Measurements from ENCODE around the gene PRR35. TPM values are rescaled to one million over a fixed set of nuclear protein-coding genes. Genes with fewer than 3 reads are reported as not detected.

PRR35 gene
- polyA plus RNA-seq, 1 donor (not counting 4 experiments of a cell fraction or from before 2014, with no cell fraction given), result not detected

GRCh38 chr16:528111-529011 lies 31.8 kb upstream of the PRR35 start:
- Histone ChIP-seq H3K27me3 (ENCODE audit: control insufficient read depth, extremely low read depth, insufficient read depth, low read length) (no peaks in the 10 kb centered on the region), H3K9me1 (ENCODE audit: control insufficient read depth, extremely low read depth, insufficient read depth, low read length) (peaks cover 4% of the 10 kb centered on the region), H3K4me2 (ENCODE audit: control insufficient read depth, extremely low read depth, insufficient read depth, low read depth, low read length) (peak overlapping the region; percentile 91), H3K79me2 (ENCODE audit: control insufficient read depth, insufficient read depth, low read length) (peaks cover 74% of the 10 kb centered on the region), H3K27ac (ENCODE audit: control insufficient read depth, insufficient read depth, low read length) (peak overlapping the region; percentile 83), H3K4me3 (ENCODE audit: control insufficient read depth in 2 of 3, extremely low read depth in 1 of 3, insufficient read depth in 2 of 3, low read depth in 1 of 3, low read length in 3 of 3) (peak overlapping the region; percentile 87 to 95 (median 90)), H3K9ac (ENCODE audit: control insufficient read depth, extremely low read depth, insufficient read depth, low read length) (peak overlapping the region; percentile 89), H3K36me3 (ENCODE audit: control insufficient read depth in 2 of 2, extremely low read depth in 1 of 2, insufficient read depth in 2 of 2, low read length in 2 of 2) (peaks cover 0 to 8% of the 10 kb centered on the region in 2 experiments), H3K4me1 (ENCODE audit: control insufficient read depth, extremely low read depth, insufficient read depth, low read length) (peaks cover 29% of the 10 kb centered on the region), H4K20me1 (ENCODE audit: control insufficient read depth, extremely low read depth, insufficient read depth, low read length) (peaks cover 27% of the 10 kb centered on the region), H3K9me3 (ENCODE audit: control insufficient read depth, low read depth, low read length) (no peaks in the 10 kb centered on the region), H2AFZ (ENCODE audit: control insufficient read depth, low read length) (no peak overlapping the region)
- dilution Hi-C loops (cut with MboI; ENCODE audit: extremely low pct_ligation_motif_present, low sequenced_read_pairs), result no loop called here
- TF ChIP-seq EZH2 (IDR thresholded peaks at IDR 0.05; ENCODE audit: low read length), result no peak
- TF ChIP-seq, protein P1, sequence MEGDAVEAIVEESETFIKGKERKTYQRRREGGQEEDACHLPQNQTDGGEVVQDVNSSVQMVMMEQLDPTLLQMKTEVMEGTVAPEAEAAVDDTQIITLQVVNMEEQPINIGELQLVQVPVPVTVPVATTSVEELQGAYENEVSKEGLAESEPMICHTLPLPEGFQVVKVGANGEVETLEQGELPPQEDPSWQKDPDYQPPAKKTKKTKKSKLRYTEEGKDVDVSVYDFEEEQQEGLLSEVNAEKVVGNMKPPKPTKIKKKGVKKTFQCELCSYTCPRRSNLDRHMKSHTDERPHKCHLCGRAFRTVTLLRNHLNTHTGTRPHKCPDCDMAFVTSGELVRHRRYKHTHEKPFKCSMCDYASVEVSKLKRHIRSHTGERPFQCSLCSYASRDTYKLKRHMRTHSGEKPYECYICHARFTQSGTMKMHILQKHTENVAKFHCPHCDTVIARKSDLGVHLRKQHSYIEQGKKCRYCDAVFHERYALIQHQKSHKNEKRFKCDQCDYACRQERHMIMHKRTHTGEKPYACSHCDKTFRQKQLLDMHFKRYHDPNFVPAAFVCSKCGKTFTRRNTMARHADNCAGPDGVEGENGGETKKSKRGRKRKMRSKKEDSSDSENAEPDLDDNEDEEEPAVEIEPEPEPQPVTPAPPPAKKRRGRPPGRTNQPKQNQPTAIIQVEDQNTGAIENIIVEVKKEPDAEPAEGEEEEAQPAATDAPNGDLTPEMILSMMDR (optimal IDR thresholded peaks at IDR 0.05 in 1 of 3, IDR thresholded peaks at IDR 0.05 in 1 of 3, conservative IDR thresholded peaks at IDR 0.05 in 1 of 3; ENCODE audit: extremely low read depth in 1 of 3, insufficient read depth in 2 of 3, low read length in 3 of 3), result no peak
- peak; percentile 73 for FAIRE-seq
- DNase-seq (ENCODE audit: low read depth, low spot score), result no peak

DNA sequence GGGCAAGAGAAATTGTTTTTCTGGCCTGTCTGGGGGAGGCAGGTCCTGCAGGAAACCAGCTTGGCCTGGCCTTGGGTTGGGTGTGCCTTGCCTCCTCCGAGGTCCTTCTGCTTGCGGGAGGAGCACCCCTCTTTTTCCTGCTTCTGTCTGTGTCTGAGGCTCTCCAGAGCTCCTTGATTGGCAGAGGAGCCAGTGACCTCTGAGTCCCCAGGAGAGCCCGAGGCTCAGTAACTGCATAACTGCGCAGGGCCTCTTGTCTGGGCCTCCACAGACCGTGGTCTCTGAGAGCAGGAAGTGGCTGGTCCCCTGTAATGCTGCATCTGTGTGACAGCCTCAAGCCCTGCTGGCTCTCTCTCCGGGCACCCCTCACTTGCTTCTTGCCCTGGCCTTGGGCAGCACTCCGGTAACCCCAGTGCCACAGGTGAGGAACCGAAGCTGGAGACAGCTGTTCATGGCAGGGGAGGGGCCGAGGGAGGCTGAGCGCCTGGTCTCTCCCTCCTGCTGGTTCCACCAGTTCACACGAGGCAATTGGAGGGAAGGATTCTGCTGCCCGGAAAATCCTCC lies 31.1 kb upstream of the PRR35 start:
- Histone ChIP-seq H3K9me1 (ENCODE audit: control insufficient read depth, extremely low read depth, insufficient read depth, low read length) (peaks cover 4% of the 10 kb centered on the region), H3K4me3 (ENCODE audit: control insufficient read depth in 2 of 3, extremely low read depth in 1 of 3, insufficient read depth in 2 of 3, low read depth in 1 of 3, low read length in 3 of 3) (peak overlapping the region; percentile 87 to 95 (median 90)), H3K9me3 (ENCODE audit: control insufficient read depth, low read depth, low read length) (no peaks in the 10 kb centered on the region), H3K27ac (ENCODE audit: control insufficient read depth, insufficient read depth, low read length) (peak overlapping the region; percentile 83), H4K20me1 (ENCODE audit: control insufficient read depth, extremely low read depth, insufficient read depth, low read length) (peaks cover 33% of the 10 kb centered on the region), H3K36me3 (ENCODE audit: control insufficient read depth in 2 of 2, extremely low read depth in 1 of 2, insufficient read depth in 2 of 2, low read length in 2 of 2) (peaks cover 0 to 8% of the 10 kb centered on the region in 2 experiments), H3K79me2 (ENCODE audit: control insufficient read depth, insufficient read depth, low read length) (peaks cover 79% of the 10 kb centered on the region), H3K4me2 (ENCODE audit: control insufficient read depth, extremely low read depth, insufficient read depth, low read depth, low read length) (peak overlapping the region; percentile 91), H3K27me3 (ENCODE audit: control insufficient read depth, extremely low read depth, insufficient read depth, low read length) (no peaks in the 10 kb centered on the region), H2AFZ (ENCODE audit: control insufficient read depth, low read length) (no peak overlapping the region), H3K9ac (ENCODE audit: control insufficient read depth, extremely low read depth, insufficient read depth, low read length) (peak overlapping the region; percentile 89), H3K4me1 (ENCODE audit: control insufficient read depth, extremely low read depth, insufficient read depth, low read length) (peaks cover 29% of the 10 kb centered on the region)
- dilution Hi-C loops (cut with MboI; ENCODE audit: extremely low pct_ligation_motif_present, low sequenced_read_pairs), result no loop called here
- no peak for FAIRE-seq
- no peak for DNase-seq (ENCODE audit: low read depth, low spot score)
- TF ChIP-seq EZH2 (IDR thresholded peaks at IDR 0.05; ENCODE audit: low read length), result no peak
- TF ChIP-seq, protein P1 (optimal IDR thresholded peaks at IDR 0.05 in 1 of 3, IDR thresholded peaks at IDR 0.05 in 1 of 3, conservative IDR thresholded peaks at IDR 0.05 in 1 of 3; ENCODE audit: extremely low read depth in 1 of 3, insufficient read depth in 2 of 3, low read length in 3 of 3), result no peak

All from keratinocyte (primary cell).